ENCODE measurements around the gene MIF4GD. TPM values are rescaled to one million over a fixed set of nuclear protein-coding genes. Genes with fewer than 3 reads are reported as not detected.

The MIF4GD gene
- total RNA-seq, 2 experiments from 2014 or later = 39.0 to 39.1 TPM

GRCh38 chr17:75238020-75238580, 32.9 kb downstream of the MIF4GD start:
- H3K4me3 Mint-ChIP-seq = no peak overlapping the region
- ChIA-PET POLR2A (interaction anchor here (0.9 to 1.5 kb wide), 2 partner anchors 23 to 33 kb away, joined by 5 read pairs; partner anchors contain the start of gene MIF4GD), CTCF (interaction anchor here (1.3 to 5.7 kb wide), 6 partner anchors 9 to 175 kb away, joined by 3 to 50 read pairs (median 6); partner anchors contain the start of genes GGA3 and MRPS7)
- DNase-seq = no peak
- intact Hi-C loops (cut with DNase I, micrococcal nuclease) = loop anchor here (1.0 to 5.0 kb wide), 2 partner anchors 34 to 124 kb away; partner anchors contain the start of gene MIF4GD (in 1 of the 2)
- H3K27ac Mint-ChIP-seq = no peak overlapping the region
- no peaks in the 10 kb centered on the region for H3K9me3 Mint-ChIP-seq (ENCODE audit: low read depth)
- H3K4me1 Mint-ChIP-seq = peaks cover 31% of the 10 kb centered on the region
- no peaks in the 10 kb centered on the region for H3K27me3 Mint-ChIP-seq
- H3K36me3 Mint-ChIP-seq (ENCODE audit: low read depth) = peaks cover 50% of the 10 kb centered on the region
- no peak for ATAC-seq

GRCh38 chr17:75237100-75238014, 33.7 kb downstream of the MIF4GD start:
- Mint-ChIP-seq H3K4me3 (no peak overlapping the region), H3K27me3 (no peaks in the 10 kb centered on the region), H3K36me3 (ENCODE audit: low read depth) (peaks cover 52% of the 10 kb centered on the region), H3K27ac (no peak overlapping the region), H3K9me3 (ENCODE audit: low read depth) (no peaks in the 10 kb centered on the region), H3K4me1 (peaks cover 23% of the 10 kb centered on the region)
- intact Hi-C loops (cut with DNase I, micrococcal nuclease) = loop anchor here (1.0 to 5.0 kb wide), 2 partner anchors 35 to 123 kb away; partner anchors contain the start of gene MIF4GD (in 1 of the 2)
- ATAC-seq (no peak), DNase-seq (no peak)
- ChIA-PET CTCF (interaction anchor here (1.0 to 5.7 kb wide), 7 partner anchors 8 to 126 kb away, joined by 3 to 50 read pairs (median 4); partner anchors contain the start of genes GGA3 and MRPS7), POLR2A (interaction anchor here (0.9 to 1.5 kb wide), 2 partner anchors 24 to 33 kb away, joined by 5 read pairs; partner anchors contain the start of gene MIF4GD)

- POLR2A ChIA-PET = no interaction called here
- peaks cover 55% of the 10 kb centered on the region for H3K36me3 Mint-ChIP-seq (ENCODE audit: low read depth)
- DNase-seq = no peak
- intact Hi-C loops (cut with DNase I, micrococcal nuclease) = no loop called here
- no peak for ATAC-seq
- no peaks in the 10 kb centered on the region for H3K27me3 Mint-ChIP-seq
- CTCF ChIA-PET = interaction anchor here (0.5 to 2.7 kb wide), 4 partner anchors 9 to 260 kb away, joined by 3 to 7 read pairs (median 4); partner anchors contain the start of gene HID1
- H3K9me3 Mint-ChIP-seq (ENCODE audit: low read depth) = no peaks in the 10 kb centered on the region
- no peaks in the 10 kb centered on the region for H3K4me1 Mint-ChIP-seq
- no peak overlapping the region for H3K27ac Mint-ChIP-seq
- no peak overlapping the region for H3K4me3 Mint-ChIP-seq
Measured at GRCh38 chr17:75232786-75233185, 38.2 kb downstream of the MIF4GD start.

- POLR2A ChIA-PET = interaction anchor here (0.5 to 1.9 kb wide), 3 partner anchors 12 to 44 kb away, joined by 3 to 5 read pairs (median 5); no protein-coding TSS in a partner anchor
- CTCF ChIA-PET = interaction anchor here (0.5 to 2.7 kb wide), 6 partner anchors 8 to 259 kb away, joined by 3 to 7 read pairs (median 4); partner anchors contain the start of gene HID1
- Mint-ChIP-seq H3K27me3 (no peaks in the 10 kb centered on the region), H3K4me1 (no peaks in the 10 kb centered on the region), H3K9me3 (ENCODE audit: low read depth) (no peaks in the 10 kb centered on the region), H3K36me3 (ENCODE audit: low read depth) (peaks cover 53% of the 10 kb centered on the region), H3K4me3 (no peak overlapping the region), H3K27ac (no peak overlapping the region)
- intact Hi-C loops (cut with DNase I, micrococcal nuclease) = no loop called here
- DNase-seq (no peak), ATAC-seq (no peak)
Measured at GRCh38 chr17:75231741-75232464, 39.1 kb downstream of the MIF4GD start.

GRCh38 chr17:75231071-75231470, 40.0 kb downstream of the MIF4GD start:
- Mint-ChIP-seq H3K4me3 (no peak overlapping the region), H3K9me3 (ENCODE audit: low read depth) (no peaks in the 10 kb centered on the region), H3K27ac (no peak overlapping the region), H3K27me3 (no peaks in the 10 kb centered on the region), H3K36me3 (ENCODE audit: low read depth) (peaks cover 49% of the 10 kb centered on the region), H3K4me1 (no peaks in the 10 kb centered on the region)
- ChIA-PET CTCF (interaction anchor here (0.5 to 2.7 kb wide), 5 partner anchors 9 to 269 kb away, joined by 3 to 7 read pairs (median 4); no protein-coding TSS in a partner anchor), POLR2A (interaction anchor here (1.9 kb wide), 1 partner anchor 11 kb away, joined by 5 read pairs; no protein-coding TSS in a partner anchor)
- no peak for ATAC-seq
- no peak for DNase-seq
- intact Hi-C loops (cut with DNase I, micrococcal nuclease) = no loop called here

- Mint-ChIP-seq H3K27ac (no peak overlapping the region), H3K4me3 (no peak overlapping the region), H3K36me3 (ENCODE audit: low read depth) (peaks cover 54% of the 10 kb centered on the region), H3K4me1 (no peaks in the 10 kb centered on the region), H3K9me3 (ENCODE audit: low read depth) (no peaks in the 10 kb centered on the region), H3K27me3 (no peaks in the 10 kb centered on the region)
- CTCF ChIA-PET = interaction anchor here (0.7 to 2.5 kb wide), 3 partner anchors 9 to 18 kb away, joined by 3 to 9 read pairs (median 8); no protein-coding TSS in a partner anchor
- POLR2A ChIA-PET = interaction anchor here (0.6 to 0.8 kb wide), 2 partner anchors 21 to 172 kb away, joined by 3 to 5 read pairs; no protein-coding TSS in a partner anchor
- DNase-seq (no peak), ATAC-seq (no peak)
- intact Hi-C loops (cut with DNase I, micrococcal nuclease) = no loop called here
Measured at GRCh38 chr17:75228847-75229246, 42.2 kb downstream of the MIF4GD start.

- no peaks in the 10 kb centered on the region for H3K9me3 Mint-ChIP-seq (ENCODE audit: low read depth)
- intact Hi-C loops (cut with DNase I, micrococcal nuclease) = no loop called here
- H3K4me3 Mint-ChIP-seq = no peak overlapping the region
- no peak for DNase-seq
- peaks cover 55% of the 10 kb centered on the region for H3K36me3 Mint-ChIP-seq (ENCODE audit: low read depth)
- POLR2A ChIA-PET = interaction anchor here (0.6 to 0.8 kb wide), 2 partner anchors 22 to 173 kb away, joined by 3 to 5 read pairs; no protein-coding TSS in a partner anchor
- H3K27me3 Mint-ChIP-seq = no peaks in the 10 kb centered on the region
- CTCF ChIA-PET = interaction anchor here (1.6 to 2.5 kb wide), 2 partner anchors 10 to 12 kb away, joined by 8 to 9 read pairs; no protein-coding TSS in a partner anchor
- no peak for ATAC-seq
- no peaks in the 10 kb centered on the region for H3K4me1 Mint-ChIP-seq
- no peak overlapping the region for H3K27ac Mint-ChIP-seq
Measured at GRCh38 chr17:75228305-75228704, 42.7 kb downstream of the MIF4GD start.

- H3K36me3 Mint-ChIP-seq (ENCODE audit: low read depth) = peaks cover 53% of the 10 kb centered on the region
- CTCF ChIA-PET = interaction anchor here (0.8 to 2.5 kb wide), 3 partner anchors 10 to 13 kb away, joined by 3 to 9 read pairs (median 3); no protein-coding TSS in a partner anchor
- DNase-seq (no peak), ATAC-seq (no peak)
- H3K27me3 Mint-ChIP-seq = no peaks in the 10 kb centered on the region
- no peak overlapping the region for H3K4me3 Mint-ChIP-seq
- no peaks in the 10 kb centered on the region for H3K4me1 Mint-ChIP-seq
- intact Hi-C loops (cut with DNase I, micrococcal nuclease) = no loop called here
- POLR2A ChIA-PET = interaction anchor here (0.6 kb wide), 1 partner anchor 116 kb away, joined by 7 read pairs; no protein-coding TSS in a partner anchor
- H3K27ac Mint-ChIP-seq = no peak overlapping the region
- H3K9me3 Mint-ChIP-seq (ENCODE audit: low read depth) = no peaks in the 10 kb centered on the region
Measured at GRCh38 chr17:75227729-75228128, 43.3 kb downstream of the MIF4GD start.

GRCh38 chr17:75225016-75225415, 46.0 kb downstream of the MIF4GD start:
- Mint-ChIP-seq H3K27ac (no peak overlapping the region), H3K4me1 (no peaks in the 10 kb centered on the region), H3K4me3 (no peak overlapping the region), H3K27me3 (no peaks in the 10 kb centered on the region), H3K9me3 (ENCODE audit: low read depth) (no peaks in the 10 kb centered on the region), H3K36me3 (ENCODE audit: low read depth) (peaks cover 40% of the 10 kb centered on the region)
- intact Hi-C loops (cut with DNase I, micrococcal nuclease) = no loop called here
- no peak for ATAC-seq
- no peak for DNase-seq
- ChIA-PET POLR2A (no interaction called here), CTCF (interaction anchor here (0.6 to 2.4 kb wide), 3 partner anchors 15 to 165 kb away, joined by 3 to 5 read pairs (median 3); no protein-coding TSS in a partner anchor)

- Mint-ChIP-seq H3K27me3 (no peaks in the 10 kb centered on the region), H3K4me1 (no peaks in the 10 kb centered on the region), H3K36me3 (ENCODE audit: low read depth) (peaks cover 49% of the 10 kb centered on the region), H3K4me3 (no peak overlapping the region), H3K27ac (no peak overlapping the region), H3K9me3 (ENCODE audit: low read depth) (no peaks in the 10 kb centered on the region)
- CTCF ChIA-PET = interaction anchor here (0.6 to 1.3 kb wide), 5 partner anchors 20 to 469 kb away, joined by 3 to 4 read pairs (median 3); no protein-coding TSS in a partner anchor
- ATAC-seq (no peak), DNase-seq (no peak)
- intact Hi-C loops (cut with DNase I, micrococcal nuclease) = no loop called here
- POLR2A ChIA-PET = interaction anchor here (1.7 kb wide), 1 partner anchor 11 kb away, joined by 5 read pairs; no protein-coding TSS in a partner anchor
Measured at GRCh38 chr17:75219815-75220214, 51.2 kb downstream of the MIF4GD start.

Measured in activated CD4-positive, alpha-beta T cell treated with anti-CD3 and anti-CD28 coated beads for 36 hours (primary cell).